Lung microvascular endothelial cell (primary cell): ENCODE measurements around the gene MTUS2. TPM values are rescaled to one million over a fixed set of nuclear protein-coding genes. Genes with fewer than 3 reads are reported as not detected.

ENCODE experiments used
- DNase-seq, 2 donors: peaks; one replicate each; pipeline versions ENCODE4 v3.0.0 to v3.0.0-alpha.2; 2010; ENCODE audit warnings: low read depth in 2 of 2
- total RNA-seq: library from RNA; depleted of rRNA; stranded (reverse); fragments of >200 nt; gene quantifications from 2 replicates; pipeline ENCODE4 v1.2.1, GENCODE V29; 2014

The MTUS2 gene
- total RNA-seq, 1 donor from 2014 or later, result not detected

GRCh38 chr13:29441306-29441705, 621.2 kb downstream of the MTUS2 start:
- no peak for DNase-seq

- DNase-seq, result no peak
Observed at GRCh38 chr13:29446016-29446415, 625.9 kb downstream of the MTUS2 start.

- DNase-seq, result no peak
Observed at GRCh38 chr13:29448174-29448573, 628.0 kb downstream of the MTUS2 start.

DNA sequence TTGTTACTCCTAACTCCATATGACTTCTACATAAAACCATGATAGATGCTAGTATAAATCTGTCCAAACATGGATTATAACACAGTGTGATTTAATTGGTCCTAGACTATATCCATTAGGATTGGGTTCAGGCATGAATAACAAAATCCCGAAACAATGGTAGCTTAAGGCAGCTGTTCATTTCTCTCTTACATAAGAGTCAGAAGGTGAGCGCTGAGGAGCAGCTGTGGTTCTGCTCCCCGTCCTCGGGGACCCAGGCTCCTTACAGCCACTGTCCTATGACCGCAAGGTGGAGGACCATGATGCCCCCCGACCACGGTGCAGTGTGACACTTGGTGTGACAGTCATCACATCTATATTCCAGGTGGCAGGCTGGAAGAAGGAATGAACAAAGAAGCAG, 629.6 kb downstream of the MTUS2 start:
- no peak for DNase-seq

DNA sequence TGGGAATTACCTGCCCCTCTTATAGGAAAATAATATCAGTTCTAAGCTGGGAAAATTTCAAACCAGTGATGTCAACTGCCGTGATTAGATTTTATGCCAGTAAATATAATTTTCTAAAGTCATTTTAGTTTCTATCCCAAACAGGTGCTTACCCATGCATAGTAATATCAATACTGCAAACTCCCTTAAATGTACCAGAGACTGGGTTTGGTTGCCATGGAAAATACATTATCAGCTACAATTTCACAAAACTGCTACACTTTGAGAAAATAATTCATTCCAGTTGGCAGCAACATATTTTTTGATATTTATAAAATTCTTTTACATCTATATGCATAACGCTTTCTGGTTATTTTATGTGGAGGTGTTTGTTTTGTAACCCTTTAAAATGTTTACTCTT, 631.8 kb downstream of the MTUS2 start:
- no peak for DNase-seq

GRCh38 chr13:29452773-29453616, 632.9 kb downstream of the MTUS2 start:
- no peak for DNase-seq

DNA sequence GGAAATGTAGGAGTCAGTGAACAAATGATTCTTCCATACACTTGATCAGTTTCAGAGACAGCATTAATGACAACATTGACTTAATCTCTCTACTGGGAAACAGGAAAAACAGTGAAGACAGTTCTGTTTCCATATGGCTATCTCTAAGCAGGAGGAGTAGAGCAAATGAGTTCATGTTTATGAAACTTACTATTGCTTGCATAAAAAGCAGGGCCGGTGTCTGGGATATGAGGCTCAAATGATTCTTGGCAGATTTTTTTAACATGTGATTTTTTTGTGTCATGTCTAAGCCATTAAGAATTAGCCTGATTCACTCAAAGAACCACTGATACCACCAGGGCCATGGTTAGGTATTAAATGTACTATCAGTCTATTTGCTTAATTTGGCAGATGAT, 633.5 kb downstream of the MTUS2 start:
- no peak for DNase-seq

- DNase-seq, result peak; percentile 29 to 44
Observed at GRCh38 chr13:29454931-29455481, 634.9 kb downstream of the MTUS2 start.

DNA sequence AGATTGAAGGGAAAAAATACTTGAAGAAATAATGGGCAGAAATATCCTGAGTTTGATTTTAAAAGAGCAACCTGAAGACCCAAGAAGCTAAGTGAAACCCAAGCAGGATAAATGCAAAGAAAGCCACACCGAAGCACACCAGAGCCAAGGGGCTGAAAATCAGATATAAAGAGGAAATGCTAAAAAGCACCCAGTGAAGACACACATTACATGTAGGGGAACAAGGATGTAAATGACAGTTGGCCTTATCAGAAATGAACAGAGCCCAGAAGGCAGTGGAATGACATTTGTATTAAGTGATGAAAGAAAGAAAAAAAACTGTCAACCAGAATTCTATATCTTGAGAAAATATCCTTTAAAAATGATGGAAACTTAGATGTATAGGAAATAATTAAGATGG, 636.3 kb downstream of the MTUS2 start:
- no peak for DNase-seq

GRCh38 chr13:29457299-29457698, 637.2 kb downstream of the MTUS2 start:
- peak; percentile 8 to 64 for DNase-seq

GRCh38 chr13:29458419-29458818, 638.3 kb downstream of the MTUS2 start:
- no peak for DNase-seq

DNA sequence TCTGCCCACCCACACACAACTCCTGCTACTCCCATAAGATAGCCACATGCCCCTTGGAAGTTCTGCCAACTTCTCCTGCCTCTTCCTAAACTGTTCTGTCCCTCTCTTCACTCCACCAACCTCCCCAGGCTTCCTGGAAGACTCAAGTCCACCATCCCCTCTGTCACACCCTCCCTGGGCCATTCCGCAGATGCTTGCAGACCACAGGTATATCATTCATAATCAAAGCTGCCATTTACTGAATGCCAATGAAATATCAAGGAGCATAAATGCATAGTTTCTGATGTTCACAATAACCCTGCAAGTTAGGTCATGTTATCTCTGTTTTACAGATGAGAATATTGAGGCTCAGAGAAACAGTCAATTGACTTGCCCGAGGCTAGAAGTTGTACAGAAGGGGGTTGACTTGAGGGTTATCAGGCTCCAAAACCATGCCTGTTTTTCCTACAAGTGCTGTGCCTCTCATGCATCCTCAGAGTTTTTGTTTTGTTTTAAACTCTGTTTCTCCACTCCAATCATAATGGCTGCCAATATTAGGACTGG, 639.7 kb downstream of the MTUS2 start:
- no peak for DNase-seq

- DNase-seq, result no peak
Observed at GRCh38 chr13:29464105-29464679, 644.1 kb downstream of the MTUS2 start.

GRCh38 chr13:29465741-29466293, 645.7 kb downstream of the MTUS2 start:
- DNase-seq, result peak; percentile 33 to 46

DNA sequence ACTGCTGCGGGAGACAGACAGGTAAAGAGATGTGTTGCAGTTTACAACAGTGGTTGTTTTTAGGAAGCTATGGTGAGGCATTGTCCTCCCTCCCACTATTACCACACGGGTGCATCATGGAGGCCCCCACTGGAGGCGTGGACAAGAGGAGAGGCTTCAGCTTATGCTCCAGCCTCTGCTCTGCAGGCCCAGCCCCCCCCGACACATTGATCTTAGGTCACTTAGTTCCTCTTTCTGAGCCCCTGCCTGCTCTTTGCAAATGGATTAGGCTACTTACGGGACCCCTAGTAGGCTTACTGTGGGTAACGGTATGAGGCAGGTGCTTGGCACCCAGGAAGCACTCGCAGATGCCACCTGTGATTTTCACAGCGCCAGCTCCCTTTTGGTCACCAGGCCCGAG, 651.4 kb downstream of the MTUS2 start:
- DNase-seq, result no peak

DNA sequence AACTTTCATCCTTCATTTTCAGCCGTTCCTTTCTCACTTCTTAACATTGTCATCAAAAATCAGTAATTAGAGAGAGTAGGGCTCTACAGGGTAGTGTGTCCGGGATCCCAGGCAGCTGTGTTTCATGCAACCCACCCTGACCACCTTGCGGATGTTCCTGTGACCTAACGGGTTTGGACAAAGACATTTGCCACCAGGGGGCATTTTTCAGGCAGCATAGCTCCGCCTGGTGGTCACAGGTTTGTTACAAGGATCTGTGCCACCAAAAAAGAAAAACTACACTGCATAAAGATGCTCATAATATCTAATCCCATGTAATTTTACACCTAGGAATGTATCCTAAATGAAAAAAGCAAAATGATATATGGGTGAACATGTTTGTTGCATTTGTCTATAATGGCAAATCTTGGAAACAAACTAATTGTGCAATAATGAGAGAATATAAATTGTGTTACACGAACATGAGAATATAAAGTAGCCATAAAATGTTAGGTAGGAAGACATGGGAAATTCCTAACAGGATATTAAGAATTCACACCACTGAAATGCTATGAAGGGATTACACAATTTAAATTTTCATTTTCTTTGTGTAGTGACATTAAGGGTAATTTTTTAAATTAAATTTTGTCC, 652.3 kb downstream of the MTUS2 start:
- peak; percentile 76 to 81 for DNase-seq

- DNase-seq, result no peak
Observed at GRCh38 chr13:29473166-29473565, 653.0 kb downstream of the MTUS2 start.

- peak in 1 of 2 donors; percentile 74 for DNase-seq
Observed at GRCh38 chr13:29474991-29475390, 654.9 kb downstream of the MTUS2 start.

DNA sequence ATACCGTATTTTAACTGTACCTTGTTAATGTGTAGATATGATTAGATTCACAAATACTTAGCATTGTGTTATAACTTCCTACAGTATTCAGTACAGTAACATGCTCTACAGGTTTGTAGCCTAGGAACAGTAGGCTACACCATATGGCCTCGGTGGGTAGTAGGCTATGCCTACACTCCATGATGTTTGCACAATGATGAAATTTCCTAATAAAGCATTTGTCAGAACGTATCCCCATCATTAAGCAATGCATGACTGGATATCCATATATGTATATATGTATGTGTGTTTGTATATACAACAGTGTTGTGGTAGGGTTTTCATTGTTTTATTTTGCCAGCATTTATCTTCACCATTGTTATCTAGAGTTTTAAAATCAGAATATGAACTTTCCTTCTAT, 655.9 kb downstream of the MTUS2 start:
- no peak for DNase-seq

- DNase-seq, result peak in 1 of 2 donors; percentile 8
Observed at GRCh38 chr13:29479716-29480492, 659.8 kb downstream of the MTUS2 start.
